Fibroblast of peridontal ligament (primary cell): Measurements from ENCODE around the gene ICA1L.
A peak's percentile ranks its signal among the peaks of the same experiment; 100 is the strongest.
"Not testable (repeated sequence)": the region's sequence is repeated elsewhere in the genome, so short reads cannot be mapped to it uniquely, and the experiment has no call there.

Experiments
- DNase-seq: peaks from one replicate; pipeline ENCODE4 v3.0.0-alpha.2; 2010; ENCODE audit errors: extremely low read depth

Gene ICA1L

DNA sequence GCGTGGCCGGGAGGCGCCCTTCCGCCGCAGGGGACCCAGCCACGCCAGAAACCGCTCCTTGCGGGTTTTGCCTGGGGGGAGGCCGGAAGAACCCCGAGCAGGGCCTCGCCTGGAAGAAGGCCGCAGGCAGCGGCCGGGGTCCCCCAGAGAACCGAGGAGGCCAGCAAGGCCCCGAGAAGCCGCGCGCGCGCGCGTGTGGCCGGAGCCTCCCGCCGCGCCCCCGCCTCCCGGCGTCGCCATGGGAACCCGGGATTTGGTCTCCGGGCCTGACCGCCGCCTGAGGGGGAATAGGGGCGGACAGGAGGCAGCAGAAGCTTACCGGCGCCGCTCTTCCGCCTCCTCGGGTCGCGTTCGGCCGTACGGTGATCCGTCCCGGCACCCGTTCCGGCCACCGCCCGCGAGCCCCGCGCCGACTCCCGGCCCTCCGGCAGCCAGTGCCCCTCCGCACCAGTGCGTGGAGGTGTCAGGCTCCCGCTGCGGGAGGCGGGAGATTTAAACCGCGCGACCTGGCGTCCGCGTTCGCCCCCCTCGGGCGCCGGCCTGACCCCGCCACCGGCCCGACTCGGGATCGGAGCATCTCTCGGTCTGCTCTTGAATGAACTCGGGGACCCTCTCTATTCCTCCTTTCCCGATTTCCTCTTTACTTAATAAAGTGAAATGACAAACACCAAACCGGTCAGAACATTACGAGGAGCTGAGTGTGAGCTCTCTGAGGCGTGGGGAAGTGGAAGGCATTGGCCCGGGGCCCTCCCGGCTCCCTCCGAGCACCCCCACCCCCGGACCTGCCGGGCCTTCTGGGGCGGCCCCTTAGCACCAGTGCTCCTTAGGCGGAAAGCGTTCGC lies at the start of gene ICA1L:
ICA1L (minus strand) TSS at position 467 of the 842 bp plus-strand sequence. CDS start 42,757 bp downstream, outside the sequence.
- DNase-seq: peak; percentile 36

GRCh38 chr2:202918860-202919259 lies 47.3 kb upstream of the ICA1L start:
- DNase-seq: no peak

DNA sequence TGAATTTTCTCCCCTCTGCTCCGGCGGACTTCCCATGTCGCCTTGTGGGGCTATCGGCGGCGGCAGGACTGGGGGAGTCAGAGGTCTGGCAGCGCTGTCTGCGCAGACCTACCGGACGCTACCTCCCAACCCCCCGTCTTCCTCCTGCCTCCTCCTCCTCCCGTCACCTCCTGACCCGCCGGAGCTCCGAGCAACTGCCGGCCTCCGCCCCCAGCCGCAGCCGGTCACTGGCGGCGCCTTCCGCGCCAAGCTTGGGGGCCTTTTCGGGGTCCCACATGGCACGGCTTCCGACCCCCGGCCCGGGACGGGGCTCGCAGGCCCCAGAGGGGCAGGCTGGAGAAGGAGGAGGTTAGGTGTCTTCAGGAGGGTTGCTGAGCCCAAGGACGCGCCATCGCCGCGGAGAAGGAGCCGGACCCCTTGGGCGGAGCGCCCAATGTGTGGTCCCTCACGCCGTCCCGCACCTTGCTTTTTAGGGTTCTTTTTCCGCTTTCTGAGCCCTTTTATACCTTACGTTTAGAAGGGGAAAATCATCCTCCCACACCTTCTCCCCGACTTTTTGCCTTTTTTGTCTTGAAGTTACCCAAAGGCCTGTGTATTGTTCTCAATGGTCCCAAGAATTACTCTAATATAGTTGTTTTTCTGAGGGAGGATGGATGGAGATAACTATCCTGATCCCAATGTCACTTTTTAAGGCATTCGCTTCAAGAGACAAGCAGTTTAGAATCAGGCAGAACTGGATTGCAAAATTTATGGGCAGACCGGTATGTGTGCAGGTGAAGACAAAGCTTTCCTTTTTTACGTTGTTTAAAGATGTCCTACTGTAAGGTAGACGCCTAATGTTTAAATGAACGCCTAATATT lies 41.0 kb upstream of the ICA1L start:
- DNase-seq: not testable (repeated sequence)

DNA sequence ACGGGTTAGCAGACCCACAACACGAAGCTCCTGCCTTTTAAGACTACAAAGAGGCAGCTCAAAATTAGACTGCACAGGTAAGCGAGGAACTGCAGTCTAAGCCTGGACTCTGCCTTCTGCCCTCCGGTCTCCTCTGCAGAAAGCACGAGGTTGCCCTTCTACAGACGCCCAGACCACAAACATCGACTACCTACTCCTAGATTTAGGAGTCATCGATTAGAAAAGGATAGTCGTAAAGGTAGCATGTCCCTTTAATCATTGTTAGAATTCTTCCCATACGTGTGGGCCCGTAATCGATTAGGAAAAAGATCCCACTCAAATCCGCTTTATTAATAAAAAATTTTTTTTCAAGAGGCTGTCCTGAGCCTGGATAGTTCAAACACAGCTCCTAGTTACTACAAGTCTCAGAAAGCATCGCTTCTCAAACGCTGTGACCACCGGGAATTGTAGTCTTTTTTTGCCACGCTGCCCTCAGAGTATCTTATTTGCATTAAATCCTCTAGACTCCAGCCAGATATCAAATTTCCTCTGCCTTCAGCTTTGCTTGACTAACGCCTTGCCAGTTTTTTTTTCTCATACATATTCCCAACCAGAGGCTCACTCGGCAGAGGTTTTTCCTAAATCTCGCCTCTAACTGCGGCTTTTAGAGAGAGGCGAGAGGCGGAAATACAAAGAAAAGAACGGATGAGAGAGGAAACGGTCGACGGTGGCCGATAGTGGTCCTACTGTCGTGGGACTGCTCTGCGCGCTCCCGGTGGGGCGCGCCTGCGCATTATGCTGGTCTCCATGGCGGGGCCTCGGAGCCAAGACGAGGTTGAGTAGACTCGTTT lies 40.2 kb upstream of the ICA1L start, which contains the start of the genes CARF and WDR12:
CARF (plus strand) TSS at position 764 of the 830 bp plus-strand sequence. CDS start 29,628 bp downstream, outside the sequence.
WDR12 (minus strand) TSS at position 162 of the 830 bp plus-strand sequence. CDS start 197 bp downstream, outside the sequence.
- peak; percentile 94 for DNase-seq

- no peak for DNase-seq
Measured at GRCh38 chr2:202911203-202911511, 39.6 kb upstream of the ICA1L start.

DNA sequence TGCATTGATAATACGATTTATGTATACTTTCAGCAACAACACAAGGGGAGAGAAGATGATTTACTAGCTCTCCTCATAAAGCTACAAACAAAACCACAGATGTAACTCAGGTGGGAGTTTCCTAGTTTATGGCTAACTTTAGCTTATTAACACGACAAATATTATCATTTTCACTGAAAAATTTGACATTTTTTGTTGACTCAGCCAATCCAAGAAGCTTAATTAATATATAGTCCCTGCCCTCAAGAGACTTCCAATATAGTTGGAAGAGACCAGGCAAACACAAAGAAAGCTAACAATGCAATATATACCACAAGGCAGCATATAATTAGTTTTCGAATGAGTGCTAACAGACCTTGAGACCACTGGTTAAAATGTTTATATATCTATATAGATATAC lies 39.1 kb upstream of the ICA1L start:
- DNase-seq: no peak

GRCh38 chr2:202910250-202910649 lies 38.7 kb upstream of the ICA1L start:
- not testable (repeated sequence) for DNase-seq

DNA sequence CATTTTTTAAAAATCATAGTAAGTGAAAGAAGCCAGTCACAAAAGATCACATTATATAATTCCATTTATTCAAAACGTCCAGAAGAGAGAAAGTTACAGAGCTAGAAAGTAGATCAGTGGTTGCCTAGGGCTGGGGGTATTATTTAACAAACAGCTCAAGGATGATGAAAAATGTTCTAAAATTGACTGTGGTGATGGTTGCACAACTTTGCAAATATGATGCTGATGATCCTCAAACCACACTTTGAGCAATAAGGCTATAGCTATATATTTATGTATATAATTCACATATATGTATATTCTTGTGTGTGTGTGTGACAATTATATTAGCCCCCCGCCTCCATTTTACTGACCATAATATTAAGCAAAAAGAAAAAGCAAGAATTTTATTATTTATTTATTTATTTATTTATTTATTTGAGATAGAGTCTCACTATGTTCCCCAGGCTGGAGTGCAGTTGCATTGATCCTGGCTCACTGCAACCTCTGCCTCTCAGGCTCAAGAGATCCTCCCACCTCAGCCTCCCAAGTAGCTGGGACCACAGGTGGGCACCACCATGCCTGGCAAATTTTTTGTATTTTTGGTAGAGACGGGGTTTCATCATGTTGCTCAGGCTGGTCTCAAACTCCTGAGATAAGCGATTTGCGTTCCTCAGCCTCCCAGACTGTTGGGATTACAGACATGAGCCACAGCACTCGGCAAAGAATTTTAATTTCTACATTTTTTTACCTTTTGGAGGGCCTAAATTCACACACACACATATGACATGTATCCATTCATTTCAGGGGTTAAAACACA lies 38.0 kb upstream of the ICA1L start:
- DNase-seq: peak; percentile 51

DNA sequence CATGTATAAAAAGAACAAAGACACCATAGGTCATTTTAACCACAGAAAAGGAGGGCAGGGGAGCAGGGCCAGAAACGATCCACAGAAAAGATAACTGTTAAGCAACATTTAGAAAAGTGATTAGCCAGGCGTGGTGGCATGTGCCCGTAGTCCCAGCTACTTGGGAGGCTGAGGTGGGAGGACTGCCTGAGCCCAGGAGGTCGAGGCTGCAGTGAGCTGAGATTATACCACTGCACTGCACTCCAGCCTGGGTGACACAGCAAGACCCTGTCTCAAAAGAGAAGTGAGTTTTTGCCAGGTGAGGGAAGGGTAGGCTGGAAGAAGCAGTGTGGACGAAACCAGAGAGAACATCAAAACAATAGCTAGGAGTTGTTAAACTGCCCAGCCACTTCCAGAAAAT lies 36.6 kb upstream of the ICA1L start:
- no peak for DNase-seq

DNA sequence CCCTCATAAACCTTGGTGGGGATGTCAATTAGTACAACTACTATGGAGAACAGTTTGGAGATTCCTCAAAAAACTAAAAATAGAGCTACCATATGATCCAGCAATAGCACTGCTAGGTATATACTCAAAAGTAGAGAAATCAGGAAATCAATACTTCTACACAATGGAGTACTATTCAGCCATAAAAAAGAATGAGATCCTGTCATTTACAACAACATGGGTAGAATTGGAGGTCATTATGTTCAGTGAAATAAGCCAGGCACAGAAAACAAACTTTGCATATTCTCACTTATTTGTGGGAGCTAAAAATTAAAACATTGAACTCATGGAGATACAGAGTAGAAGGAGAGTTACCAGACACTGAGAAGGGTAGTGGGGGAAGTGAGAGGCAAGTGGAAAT lies 33.9 kb upstream of the ICA1L start:
- DNase-seq: not testable (repeated sequence)

GRCh38 chr2:202885190-202885589 lies 13.6 kb upstream of the ICA1L start:
- no peak for DNase-seq

DNA sequence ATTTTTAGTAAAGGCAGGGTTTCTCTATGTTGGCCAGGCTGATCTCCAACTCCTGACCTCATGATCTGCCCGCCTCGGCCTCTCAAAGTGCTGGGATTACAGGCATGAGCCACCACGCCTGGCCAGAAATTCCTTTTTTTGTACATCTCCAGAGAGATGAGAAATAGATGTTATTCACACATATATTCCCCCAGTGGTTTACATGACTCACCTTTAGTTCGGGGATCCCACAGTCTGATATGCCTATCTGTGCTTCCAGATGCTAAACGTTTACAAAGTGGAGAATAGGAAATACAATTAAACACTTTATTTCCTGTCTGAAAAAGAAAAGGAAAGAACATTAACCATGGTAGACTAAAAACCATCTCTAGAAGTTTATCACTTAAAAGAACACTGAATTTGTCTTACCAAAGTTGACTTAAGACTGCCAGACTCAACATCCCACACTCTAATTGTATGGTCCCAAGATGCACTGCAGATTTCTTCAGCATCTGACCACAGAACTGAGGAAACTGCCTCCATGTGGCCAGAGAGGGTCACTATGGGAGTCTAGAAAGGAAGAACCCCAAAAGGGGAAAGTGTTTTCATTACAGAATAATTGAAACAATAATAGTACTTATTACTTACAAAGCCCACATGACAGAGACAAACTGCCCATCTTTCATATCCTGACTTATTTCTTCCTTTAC lies 12.6 kb upstream of the ICA1L start:
- peak; percentile 31 for DNase-seq

- no peak for DNase-seq
Measured at GRCh38 chr2:202881570-202881969, 10.0 kb upstream of the ICA1L start.

- no peak for DNase-seq
Measured at GRCh38 chr2:202877699-202878098, 6.1 kb upstream of the ICA1L start.

GRCh38 chr2:202870431-202871299 lies 901 bp downstream of the ICA1L start:
- DNase-seq: peak; percentile 36

DNA sequence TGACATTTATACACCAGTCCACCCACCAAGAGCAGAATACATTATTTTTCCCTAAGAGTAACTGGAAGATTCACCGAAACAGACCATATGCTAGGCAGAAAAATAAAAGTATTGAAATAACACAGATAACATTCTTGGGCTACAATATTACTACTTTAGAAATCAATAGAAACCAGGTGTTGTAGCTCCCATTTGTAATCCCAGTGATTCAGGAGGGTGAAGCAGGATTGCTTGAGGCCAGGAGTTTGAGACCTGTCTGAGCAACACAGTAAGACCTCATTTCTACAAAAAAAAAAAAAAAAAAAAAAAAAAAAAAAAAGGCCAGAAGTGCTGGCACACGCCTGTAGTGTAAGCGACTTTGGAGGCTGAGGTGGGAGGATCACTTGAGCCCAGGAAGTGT lies 9.6 kb downstream of the ICA1L start:
- no peak for DNase-seq

DNA sequence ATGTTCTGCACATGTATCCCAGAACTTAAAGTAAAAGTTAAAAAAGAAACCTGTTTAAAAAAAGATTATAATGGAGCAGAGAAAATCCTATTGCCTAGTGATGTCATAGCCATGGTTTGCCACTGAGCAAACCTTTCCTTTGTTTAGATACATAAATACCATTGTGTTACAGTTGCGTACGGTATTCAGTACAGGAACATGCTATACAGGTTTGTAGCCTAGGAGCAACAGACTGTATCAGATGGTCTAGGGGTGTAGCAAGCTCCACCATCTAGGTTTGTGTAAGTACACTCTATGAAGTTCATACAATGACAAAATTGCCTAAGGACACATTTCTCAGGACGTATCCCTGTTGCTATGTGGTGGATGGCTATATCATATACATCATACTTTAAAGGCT lies 13.0 kb downstream of the ICA1L start:
- no peak for DNase-seq

DNA sequence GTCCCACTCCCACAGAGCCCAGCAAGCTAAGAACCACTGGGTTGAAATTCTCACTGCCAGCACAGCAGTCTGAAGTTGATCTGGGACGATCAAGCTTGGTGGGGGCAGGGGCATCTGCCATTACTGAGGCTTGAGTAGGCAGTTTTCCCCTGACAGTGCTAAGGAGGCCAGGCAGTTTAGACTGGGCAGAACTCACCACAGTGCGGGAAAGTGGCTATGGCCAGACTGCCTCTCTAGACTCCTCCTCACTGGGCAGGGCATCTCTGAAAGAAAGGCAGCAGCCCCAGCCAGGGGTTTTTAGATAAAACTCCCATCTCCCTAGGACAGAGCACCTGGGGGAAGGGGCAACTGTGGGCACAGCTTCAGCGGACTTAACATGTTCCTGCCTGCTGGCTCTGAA lies 22.2 kb downstream of the ICA1L start:
- not testable (repeated sequence) for DNase-seq

DNA sequence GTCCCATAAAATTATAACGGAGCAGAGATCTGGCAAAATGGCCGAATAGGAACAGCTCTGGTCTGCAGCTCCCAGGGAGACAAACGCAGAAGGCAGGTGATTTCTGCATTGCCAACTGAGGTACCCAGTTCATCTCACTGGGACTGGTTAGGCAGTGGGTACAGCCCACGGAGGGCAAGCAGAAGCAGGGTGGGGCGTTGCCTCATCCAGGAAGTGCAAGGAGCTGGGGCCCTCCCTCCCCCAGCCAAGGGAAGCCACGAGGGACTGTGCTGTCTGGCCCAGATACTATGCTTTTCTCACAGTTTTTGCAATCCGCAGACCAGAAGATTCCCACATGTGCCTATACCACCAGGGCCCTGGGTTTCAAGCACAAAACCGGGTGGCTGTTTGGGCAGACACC lies 22.8 kb downstream of the ICA1L start:
- no peak for DNase-seq
